ENCODE results near the gene YARS2.

Gene YARS2

DNA sequence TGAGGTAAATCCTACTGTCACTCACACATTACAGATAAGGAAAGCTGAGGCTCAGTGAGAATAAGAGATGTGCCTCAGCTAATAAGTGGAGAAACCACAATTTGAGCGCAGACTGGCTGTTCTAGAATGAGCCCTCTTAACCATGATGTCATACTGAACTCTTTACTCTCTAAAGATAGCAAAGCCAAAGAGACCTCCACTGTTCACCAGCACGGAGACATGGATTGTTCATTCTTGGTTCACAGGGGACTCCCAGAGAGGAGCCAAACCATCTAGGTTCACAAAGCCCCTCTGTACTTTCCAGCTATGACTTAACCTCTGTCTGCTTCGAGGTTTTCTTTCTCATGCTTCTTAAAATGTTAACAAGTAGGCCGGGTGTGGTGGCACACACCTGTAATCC, 32.7 kb upstream of the YARS2 start:
- no peak for DNase-seq
- no peaks in the 10 kb centered on the region; the same call in 1 of the 2 replicates for H4K20me1 ChIP-seq (ENCODE audit: insufficient read depth, low read length)
- H3K27me3 ChIP-seq (replicated peaks; ENCODE audit: insufficient read depth, low read length) = no peaks in the 10 kb centered on the region
- H3K4me1 ChIP-seq (ENCODE audit: low read length) = no peaks in the 10 kb centered on the region
- H3K4me3 ChIP-seq (ENCODE audit: low read length) = no peak overlapping the region
- TF ChIP-seq EZH2phosphoT487 (IDR thresholded peaks at IDR 0.05; ENCODE audit: low read length) = no peak
- TF ChIP-seq EZH2 (optimal IDR thresholded peaks at IDR 0.05; ENCODE audit: low read depth, low read length) = no peak
- no peak for TF ChIP-seq CTCF (IDR thresholded peaks at IDR 0.05; ENCODE audit: low read length)
- H3K9me3 ChIP-seq (replicated peaks; ENCODE audit: insufficient read depth, low read length) = no peaks in the 10 kb centered on the region
- no peak overlapping the region for H2AFZ ChIP-seq (ENCODE audit: low read length)
- no peak overlapping the region for H3K9ac ChIP-seq (ENCODE audit: low read length)
- H3K4me2 ChIP-seq (ENCODE audit: low read depth, low read length) = no peak overlapping the region
- H3K36me3 ChIP-seq (replicated peaks; ENCODE audit: insufficient read depth, low read length) = no peaks in the 10 kb centered on the region; the same call in 1 of the 2 replicates
- no peaks in the 10 kb centered on the region for H3K79me2 ChIP-seq (ENCODE audit: low read length)
- H3K9me2 ChIP-seq (replicated peaks; ENCODE audit: insufficient read depth, low read length) = no peaks in the 10 kb centered on the region
- H3F3A ChIP-seq (ENCODE audit: insufficient read depth, low read length) = peaks cover 4% of the 10 kb centered on the region; the same call in 1 of the 2 replicates
- H3K27ac ChIP-seq (ENCODE audit: low read length) = no peak overlapping the region

DNA sequence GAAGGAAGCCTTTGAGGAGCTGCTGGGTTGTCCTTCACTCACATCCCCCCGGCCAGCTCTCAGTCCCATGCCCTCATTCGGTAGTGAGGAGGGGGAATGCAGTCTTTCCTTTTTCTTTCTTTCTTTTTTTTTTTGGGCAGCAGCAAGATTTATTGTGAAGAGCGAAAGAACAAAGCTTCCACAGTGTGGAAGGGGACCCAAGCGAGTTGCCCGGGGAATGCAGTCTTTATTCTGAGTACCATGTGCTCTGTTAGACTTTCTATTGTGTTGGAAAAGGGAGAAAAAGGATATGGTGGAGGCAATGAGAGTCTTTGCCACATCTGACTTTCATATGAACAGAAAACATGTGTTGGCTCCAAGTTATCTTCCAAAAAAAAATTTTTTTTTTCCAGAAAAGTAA, 29.9 kb upstream of the YARS2 start:
- no peaks in the 10 kb centered on the region for H3K9me2 ChIP-seq (replicated peaks; ENCODE audit: insufficient read depth, low read length)
- no peaks in the 10 kb centered on the region; the same call in 1 of the 2 replicates for H3K36me3 ChIP-seq (replicated peaks; ENCODE audit: insufficient read depth, low read length)
- no peaks in the 10 kb centered on the region; the same call in 1 of the 2 replicates for H4K20me1 ChIP-seq (ENCODE audit: insufficient read depth, low read length)
- no peak for TF ChIP-seq EZH2phosphoT487 (IDR thresholded peaks at IDR 0.05; ENCODE audit: low read length)
- TF ChIP-seq EZH2 (optimal IDR thresholded peaks at IDR 0.05; ENCODE audit: low read depth, low read length) = no peak
- no peak for TF ChIP-seq CTCF (IDR thresholded peaks at IDR 0.05; ENCODE audit: low read length)
- H3K27ac ChIP-seq (ENCODE audit: low read length) = no peak overlapping the region
- no peaks in the 10 kb centered on the region for H3K9me3 ChIP-seq (replicated peaks; ENCODE audit: insufficient read depth, low read length)
- no peaks in the 10 kb centered on the region for H3K27me3 ChIP-seq (replicated peaks; ENCODE audit: insufficient read depth, low read length)
- H3K79me2 ChIP-seq (ENCODE audit: low read length) = no peaks in the 10 kb centered on the region
- peaks cover 4% of the 10 kb centered on the region; the same call in 1 of the 2 replicates for H3F3A ChIP-seq (ENCODE audit: insufficient read depth, low read length)
- H3K4me1 ChIP-seq (ENCODE audit: low read length) = no peaks in the 10 kb centered on the region
- no peak overlapping the region for H3K4me2 ChIP-seq (ENCODE audit: low read depth, low read length)
- H2AFZ ChIP-seq (ENCODE audit: low read length) = no peak overlapping the region
- no peak overlapping the region for H3K9ac ChIP-seq (ENCODE audit: low read length)
- DNase-seq = no peak
- H3K4me3 ChIP-seq (ENCODE audit: low read length) = no peak overlapping the region

- no peak for TF ChIP-seq CTCF (IDR thresholded peaks at IDR 0.05; ENCODE audit: low read length)
- no peak for TF ChIP-seq EZH2phosphoT487 (IDR thresholded peaks at IDR 0.05; ENCODE audit: low read length)
- Histone ChIP-seq H3K4me3 (ENCODE audit: low read length) (no peak overlapping the region), H3K27ac (ENCODE audit: low read length) (no peak overlapping the region), H3F3A (ENCODE audit: insufficient read depth, low read length) (no peaks in the 10 kb centered on the region), H3K79me2 (ENCODE audit: low read length) (no peaks in the 10 kb centered on the region), H4K20me1 (ENCODE audit: insufficient read depth, low read length) (no peaks in the 10 kb centered on the region), H3K36me3 (replicated peaks; ENCODE audit: insufficient read depth, low read length) (no peaks in the 10 kb centered on the region), H3K9ac (ENCODE audit: low read length) (no peak overlapping the region), H3K4me1 (ENCODE audit: low read length) (no peaks in the 10 kb centered on the region), H3K27me3 (replicated peaks; ENCODE audit: insufficient read depth, low read length) (no peaks in the 10 kb centered on the region), H3K9me2 (replicated peaks; ENCODE audit: insufficient read depth, low read length) (no peaks in the 10 kb centered on the region), H3K4me2 (ENCODE audit: low read depth, low read length) (no peak overlapping the region), H2AFZ (ENCODE audit: low read length) (no peak overlapping the region), H3K9me3 (replicated peaks; ENCODE audit: insufficient read depth, low read length) (no peaks in the 10 kb centered on the region)
- no peak for DNase-seq
These were observed 27.3 kb upstream of the YARS2 start for GRCh38 chr12:32783029-32783428.

Data from MM.1S (cell line).